Endothelial cell (in vitro differentiated cells): ENCODE data around the gene C11orf58. TPM values are rescaled to one million over a fixed set of nuclear protein-coding genes. Genes with fewer than 3 reads are reported as not detected.

Experiments used
- DNase-seq: peaks from one replicate; pipeline ENCODE4 v3.0.0; 2021; ENCODE audit warnings: low spot score
- H3K27ac Mint-ChIP-seq: one replicate; pipeline ENCODE4 v1.8.0; 2021; ENCODE audit warnings: mixed read lengths, inconsistent platforms; ENCODE audit not compliant: unreplicated experiment
- H3K27me3 Mint-ChIP-seq: one replicate; pipeline ENCODE4 v1.8.0; 2021; ENCODE audit warnings: mild to moderate bottlenecking, moderate library complexity, mixed read lengths, inconsistent platforms; ENCODE audit not compliant: unreplicated experiment
- H3K36me3 Mint-ChIP-seq: one replicate; pipeline ENCODE4 v1.8.0; 2021; ENCODE audit warnings: mild to moderate bottlenecking, low read depth, mixed read lengths, inconsistent platforms; ENCODE audit not compliant: unreplicated experiment
- H3K4me1 Mint-ChIP-seq: one replicate; pipeline ENCODE4 v1.8.0; 2021; ENCODE audit warnings: mild to moderate bottlenecking, mixed read lengths, inconsistent platforms; ENCODE audit not compliant: unreplicated experiment
- H3K4me3 Mint-ChIP-seq: one replicate; pipeline ENCODE4 v1.8.0; 2021; ENCODE audit warnings: mild to moderate bottlenecking, mixed read lengths, inconsistent platforms; ENCODE audit not compliant: unreplicated experiment
- H3K9me3 Mint-ChIP-seq: one replicate; pipeline ENCODE4 v1.8.0; 2021; ENCODE audit warnings: mixed read lengths, inconsistent platforms; ENCODE audit not compliant: unreplicated experiment
- CTCF ChIP-seq: fragments of 200-600 bp; sonication (generic); IDR thresholded peaks from one replicate; pipeline ENCODE4 v1.5.0; 2021; ENCODE audit warnings: antibody characterized with exemption; ENCODE audit not compliant: unreplicated experiment
- total RNA-seq: library from RNA; stranded (reverse); fragmentation: NEBNext Ultra II Directional; extraction: Animal tissue kit (Norgen Biotek cat#: 25700); gene quantifications from one replicate; pipeline ENCODE4 v1.2.1, GENCODE V29; 2021; ENCODE audit not compliant: unreplicated experiment

Gene C11orf58
- total RNA-seq, 1 donor from 2014 or later, result 125 TPM

GRCh38 chr11:16775614-16776283 is 37.3 kb downstream of the C11orf58 start:
- Mint-ChIP-seq H3K36me3 (peaks cover 4% of the 10 kb centered on the region), H3K9me3 (no peaks in the 10 kb centered on the region), H3K4me3 (no peak overlapping the region), H3K4me1 (peaks cover 3% of the 10 kb centered on the region), H3K27ac (no peak overlapping the region), H3K27me3 (peaks cover 8% of the 10 kb centered on the region)
- DNase-seq, result no peak
- no peak for TF ChIP-seq CTCF

DNA sequence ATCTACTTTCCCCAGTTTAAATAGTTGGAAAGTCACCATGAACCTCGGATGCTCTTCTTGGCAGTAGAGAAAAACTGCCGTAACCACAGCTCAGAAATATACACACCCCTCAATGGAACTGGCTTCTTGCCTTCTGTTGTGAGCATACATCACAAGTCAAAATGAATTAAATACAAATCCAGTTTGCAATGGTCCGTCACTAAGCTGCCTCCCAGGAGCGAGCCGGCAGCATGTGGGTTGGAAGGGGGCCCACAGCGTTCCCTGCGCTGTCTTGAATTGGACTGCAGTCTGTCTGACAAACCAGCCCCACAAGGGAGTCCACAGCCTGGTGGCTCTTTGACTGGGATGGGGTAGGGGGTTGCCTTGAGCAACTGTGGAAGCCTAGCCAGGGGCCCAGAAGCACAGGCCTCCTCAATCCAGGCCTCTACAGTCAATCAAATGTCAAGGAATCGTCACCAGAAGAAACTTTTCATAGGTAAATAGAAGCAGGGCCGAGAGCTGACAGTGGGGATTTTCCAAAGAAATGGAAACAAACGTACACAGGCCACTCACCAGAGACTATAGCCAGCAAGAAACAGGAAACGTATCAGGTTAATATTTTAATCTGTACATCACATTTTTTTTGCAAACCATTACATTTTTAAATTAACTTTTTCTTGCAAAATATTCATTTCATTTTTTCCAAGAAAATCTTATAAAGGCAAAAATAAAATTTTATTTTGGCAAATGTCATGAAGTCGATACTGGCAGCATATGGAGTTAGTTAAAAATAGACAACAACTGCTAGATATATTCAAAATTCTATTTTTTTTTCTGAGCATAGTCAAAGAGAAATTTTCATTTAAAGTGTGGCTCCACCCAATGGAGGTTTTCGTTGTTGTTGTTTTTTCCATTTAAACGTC is 38.5 kb downstream of the C11orf58 start:
- DNase-seq, result no peak
- Mint-ChIP-seq H3K4me3 (no peak overlapping the region), H3K9me3 (no peaks in the 10 kb centered on the region), H3K27me3 (peaks cover 11% of the 10 kb centered on the region), H3K27ac (no peak overlapping the region), H3K36me3 (peaks cover 4% of the 10 kb centered on the region), H3K4me1 (peaks cover 3% of the 10 kb centered on the region)
- no peak for TF ChIP-seq CTCF

GRCh38 chr11:16777613-16777975 is 39.1 kb downstream of the C11orf58 start:
- Mint-ChIP-seq H3K9me3 (no peaks in the 10 kb centered on the region), H3K4me1 (peaks cover 3% of the 10 kb centered on the region), H3K27me3 (peaks cover 11% of the 10 kb centered on the region), H3K4me3 (no peak overlapping the region), H3K27ac (no peak overlapping the region), H3K36me3 (peaks cover 4% of the 10 kb centered on the region)
- no peak for DNase-seq
- no peak for TF ChIP-seq CTCF

DNA sequence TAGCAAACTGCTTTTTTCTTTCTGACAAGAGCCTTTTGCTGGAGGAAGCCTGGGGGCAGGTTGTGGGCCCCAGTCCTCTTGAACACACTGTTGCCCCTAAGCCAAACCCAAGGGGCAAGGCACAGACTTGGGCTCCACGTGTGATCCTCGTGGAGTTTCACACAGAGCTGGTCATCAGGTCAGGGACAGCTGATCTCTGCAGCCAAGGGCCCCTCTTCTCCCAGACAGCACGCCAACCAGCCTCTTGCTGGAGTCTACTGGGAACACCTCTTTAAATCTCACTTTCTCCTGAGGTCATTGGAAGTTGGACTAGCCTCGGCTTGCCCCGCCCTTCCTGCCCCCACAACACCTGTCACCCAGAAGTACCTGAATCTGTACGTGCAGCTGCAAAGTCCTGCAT is 39.8 kb downstream of the C11orf58 start:
- Mint-ChIP-seq H3K9me3 (no peaks in the 10 kb centered on the region), H3K27ac (no peak overlapping the region), H3K4me3 (no peak overlapping the region), H3K4me1 (peaks cover 3% of the 10 kb centered on the region), H3K36me3 (peaks cover 4% of the 10 kb centered on the region), H3K27me3 (peaks cover 11% of the 10 kb centered on the region)
- TF ChIP-seq CTCF, result no peak
- DNase-seq, result no peak

DNA sequence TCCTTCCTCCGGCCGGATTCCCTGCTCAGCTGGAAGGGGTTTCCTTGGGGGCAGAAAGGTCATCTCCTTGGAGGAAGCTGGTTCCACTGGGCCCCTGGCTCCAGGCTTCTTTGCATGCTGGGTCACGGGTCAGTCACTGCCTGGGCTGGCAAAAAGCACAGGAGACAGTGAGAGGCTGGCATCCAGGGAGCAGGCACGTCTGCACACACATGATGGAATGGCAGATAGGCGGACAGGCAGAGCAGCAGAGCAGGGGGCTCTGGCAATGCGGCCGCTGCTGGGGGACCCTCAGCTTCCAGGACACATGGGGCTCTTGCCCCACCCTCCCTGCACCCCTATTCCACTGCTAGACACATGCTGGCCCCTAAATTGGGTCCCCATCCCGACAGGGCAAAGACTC is 40.4 kb downstream of the C11orf58 start:
- Mint-ChIP-seq H3K4me1 (peaks cover 4% of the 10 kb centered on the region), H3K4me3 (no peak overlapping the region), H3K9me3 (no peaks in the 10 kb centered on the region), H3K27me3 (peaks cover 13% of the 10 kb centered on the region), H3K36me3 (peaks cover 4% of the 10 kb centered on the region), H3K27ac (no peak overlapping the region)
- TF ChIP-seq CTCF, result no peak
- DNase-seq, result no peak
